ENCODE measurements around the gene SOX5.

SOX5 gene

DNA sequence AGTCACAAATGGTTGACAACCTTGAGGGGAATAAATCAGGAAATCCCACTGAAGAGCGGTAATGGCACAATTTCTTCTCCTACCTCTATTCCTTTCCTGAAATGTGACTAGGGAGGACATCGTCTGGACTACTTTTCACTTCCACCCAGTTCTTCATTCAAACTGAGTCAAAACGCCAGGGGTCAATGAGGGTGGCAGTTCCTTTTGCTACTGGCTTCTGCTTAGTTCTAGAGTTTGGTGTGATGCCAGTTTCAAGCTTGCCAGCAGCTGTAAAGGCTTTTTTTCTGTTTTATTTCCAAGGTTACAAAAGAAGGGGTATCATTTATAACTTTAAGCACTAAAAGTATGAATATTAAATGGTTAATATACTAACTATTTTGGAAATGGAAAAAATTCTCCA, 286.5 kb downstream of the SOX5 start:
- H3K27me3 Mint-ChIP-seq (ENCODE audit: low read depth, poor library complexity), result no peaks in the 10 kb centered on the region
- no peaks in the 10 kb centered on the region for H3K4me1 Mint-ChIP-seq
- no peaks in the 10 kb centered on the region for H3K9me3 Mint-ChIP-seq
- no peaks in the 10 kb centered on the region for H3K36me3 Mint-ChIP-seq (ENCODE audit: low read depth)
- H3K27ac Mint-ChIP-seq, result no peak overlapping the region
- TF ChIP-seq, protein P1, sequence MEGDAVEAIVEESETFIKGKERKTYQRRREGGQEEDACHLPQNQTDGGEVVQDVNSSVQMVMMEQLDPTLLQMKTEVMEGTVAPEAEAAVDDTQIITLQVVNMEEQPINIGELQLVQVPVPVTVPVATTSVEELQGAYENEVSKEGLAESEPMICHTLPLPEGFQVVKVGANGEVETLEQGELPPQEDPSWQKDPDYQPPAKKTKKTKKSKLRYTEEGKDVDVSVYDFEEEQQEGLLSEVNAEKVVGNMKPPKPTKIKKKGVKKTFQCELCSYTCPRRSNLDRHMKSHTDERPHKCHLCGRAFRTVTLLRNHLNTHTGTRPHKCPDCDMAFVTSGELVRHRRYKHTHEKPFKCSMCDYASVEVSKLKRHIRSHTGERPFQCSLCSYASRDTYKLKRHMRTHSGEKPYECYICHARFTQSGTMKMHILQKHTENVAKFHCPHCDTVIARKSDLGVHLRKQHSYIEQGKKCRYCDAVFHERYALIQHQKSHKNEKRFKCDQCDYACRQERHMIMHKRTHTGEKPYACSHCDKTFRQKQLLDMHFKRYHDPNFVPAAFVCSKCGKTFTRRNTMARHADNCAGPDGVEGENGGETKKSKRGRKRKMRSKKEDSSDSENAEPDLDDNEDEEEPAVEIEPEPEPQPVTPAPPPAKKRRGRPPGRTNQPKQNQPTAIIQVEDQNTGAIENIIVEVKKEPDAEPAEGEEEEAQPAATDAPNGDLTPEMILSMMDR (IDR thresholded peaks at IDR 0.05), result no peak
- DNase-seq, result no peak
- no peak overlapping the region for H3K4me3 Mint-ChIP-seq

DNA sequence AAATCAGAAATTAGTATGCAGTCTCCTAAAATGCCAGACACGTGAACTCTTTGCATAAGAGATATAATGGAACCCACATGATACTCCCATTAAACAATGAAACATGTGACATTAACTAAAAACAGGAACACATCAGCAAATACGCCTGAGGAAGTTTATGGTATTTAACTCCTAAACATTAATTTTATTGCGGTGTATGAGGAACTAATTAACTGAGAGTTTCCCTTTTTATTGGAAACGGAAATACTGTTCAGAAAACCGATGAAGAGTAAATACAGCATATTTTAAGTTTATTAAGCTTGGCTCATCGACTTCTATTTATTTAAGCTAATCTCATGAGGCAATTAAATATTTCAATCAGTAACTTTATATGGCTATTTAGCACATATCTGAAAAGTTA, 290.3 kb downstream of the SOX5 start:
- no peak for DNase-seq
- Mint-ChIP-seq H3K27ac (no peak overlapping the region), H3K36me3 (ENCODE audit: low read depth) (no peaks in the 10 kb centered on the region), H3K27me3 (ENCODE audit: low read depth, poor library complexity) (no peaks in the 10 kb centered on the region), H3K9me3 (no peaks in the 10 kb centered on the region), H3K4me3 (no peak overlapping the region), H3K4me1 (no peaks in the 10 kb centered on the region)
- TF ChIP-seq, protein P1 (IDR thresholded peaks at IDR 0.05), result no peak

DNA sequence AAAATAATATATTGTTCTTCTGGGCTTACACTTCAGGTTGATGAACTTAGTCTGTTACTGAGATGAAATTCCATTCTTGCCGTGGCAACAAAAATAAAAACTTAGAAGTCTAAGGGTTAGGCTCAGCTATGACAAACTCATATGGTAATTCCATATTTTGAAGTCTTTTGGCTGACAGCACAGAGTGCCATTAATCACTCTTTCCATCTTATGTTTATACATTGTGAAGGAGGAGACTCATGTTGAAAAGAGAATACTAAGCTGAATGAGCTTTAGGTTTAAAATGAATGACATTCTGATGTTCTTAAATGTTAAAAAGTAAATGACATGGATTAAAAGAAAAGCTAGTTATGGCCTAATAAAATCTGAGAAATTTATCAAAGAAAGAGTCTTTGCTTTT, 291.9 kb downstream of the SOX5 start:
- TF ChIP-seq, protein P1 (IDR thresholded peaks at IDR 0.05), result no peak
- H3K36me3 Mint-ChIP-seq (ENCODE audit: low read depth), result no peaks in the 10 kb centered on the region
- H3K9me3 Mint-ChIP-seq, result no peaks in the 10 kb centered on the region
- DNase-seq, result no peak
- no peaks in the 10 kb centered on the region for H3K27me3 Mint-ChIP-seq (ENCODE audit: low read depth, poor library complexity)
- H3K27ac Mint-ChIP-seq, result no peak overlapping the region
- no peaks in the 10 kb centered on the region for H3K4me1 Mint-ChIP-seq
- no peak overlapping the region for H3K4me3 Mint-ChIP-seq

DNA sequence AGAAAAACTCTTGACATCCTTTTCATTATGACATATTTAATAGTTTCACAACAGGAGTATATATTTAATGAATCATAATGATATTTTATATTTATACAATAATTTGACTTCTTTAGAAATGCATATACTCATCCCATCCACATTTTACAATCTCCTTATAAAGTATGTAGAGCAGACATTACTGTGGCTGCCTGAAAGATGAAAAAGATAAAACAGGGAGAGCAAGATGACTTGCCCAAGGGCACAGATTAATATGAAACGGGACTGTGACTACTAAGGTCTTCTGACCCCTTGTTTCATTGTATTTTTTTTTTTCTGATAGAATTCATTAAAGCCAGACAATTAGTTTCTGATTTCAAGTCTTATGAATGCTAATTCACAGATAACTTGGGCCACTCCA, 293.6 kb downstream of the SOX5 start:
- Mint-ChIP-seq H3K4me3 (no peak overlapping the region), H3K36me3 (ENCODE audit: low read depth) (no peaks in the 10 kb centered on the region), H3K9me3 (no peaks in the 10 kb centered on the region), H3K27me3 (ENCODE audit: low read depth, poor library complexity) (no peaks in the 10 kb centered on the region), H3K4me1 (no peaks in the 10 kb centered on the region), H3K27ac (no peak overlapping the region)
- DNase-seq, result no peak
- TF ChIP-seq, protein P1 (IDR thresholded peaks at IDR 0.05), result no peak

DNA sequence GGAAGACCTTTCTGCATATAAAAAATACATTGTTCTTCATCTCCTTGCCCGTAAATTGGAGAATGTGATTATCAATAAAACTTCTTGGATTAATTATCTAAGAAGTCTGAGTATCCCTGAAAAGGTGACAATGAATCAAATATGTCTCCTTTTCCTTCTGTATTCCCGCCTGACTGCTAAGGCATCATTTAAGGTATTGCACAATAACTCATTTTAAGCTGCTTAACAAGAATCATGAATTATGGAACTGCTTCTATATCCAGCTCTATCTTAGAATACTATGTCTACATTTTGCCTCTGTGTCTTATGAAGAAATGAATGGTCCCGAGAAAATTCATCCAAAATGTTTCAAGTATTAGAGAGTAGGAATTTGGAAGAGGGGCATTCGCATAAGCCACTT, 294.4 kb downstream of the SOX5 start:
- no peaks in the 10 kb centered on the region for H3K4me1 Mint-ChIP-seq
- H3K36me3 Mint-ChIP-seq (ENCODE audit: low read depth), result no peaks in the 10 kb centered on the region
- no peak overlapping the region for H3K4me3 Mint-ChIP-seq
- TF ChIP-seq, protein P1 (IDR thresholded peaks at IDR 0.05), result no peak
- H3K27ac Mint-ChIP-seq, result no peak overlapping the region
- DNase-seq, result no peak
- H3K9me3 Mint-ChIP-seq, result no peaks in the 10 kb centered on the region
- H3K27me3 Mint-ChIP-seq (ENCODE audit: low read depth, poor library complexity), result no peaks in the 10 kb centered on the region

DNA sequence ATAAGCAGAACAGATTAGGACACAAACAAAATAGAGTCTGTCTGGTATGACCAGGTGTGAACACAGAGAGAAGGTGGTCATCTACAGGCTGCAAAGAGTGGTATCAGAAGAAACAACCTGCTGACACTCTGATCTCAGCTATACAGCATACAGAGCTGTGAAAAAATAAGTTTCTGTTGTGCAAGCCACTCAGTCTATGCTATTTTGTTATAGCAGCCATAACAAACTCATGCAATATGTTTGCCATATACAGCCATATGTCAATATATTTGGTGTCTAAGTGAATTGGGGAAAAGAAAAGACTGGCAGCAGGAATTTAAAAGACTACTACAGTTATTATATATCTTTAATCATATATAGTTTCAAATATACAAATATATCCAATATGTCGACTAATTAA, 300.9 kb downstream of the SOX5 start:
- TF ChIP-seq, protein P1 (IDR thresholded peaks at IDR 0.05), result no peak
- no peak overlapping the region for H3K27ac Mint-ChIP-seq
- no peak overlapping the region for H3K4me3 Mint-ChIP-seq
- peaks cover 10% of the 10 kb centered on the region for H3K9me3 Mint-ChIP-seq
- no peak for DNase-seq
- peaks cover 14% of the 10 kb centered on the region for H3K36me3 Mint-ChIP-seq (ENCODE audit: low read depth)
- peaks cover 2% of the 10 kb centered on the region for H3K27me3 Mint-ChIP-seq (ENCODE audit: low read depth, poor library complexity)
- H3K4me1 Mint-ChIP-seq, result no peaks in the 10 kb centered on the region

Data from nephron progenitor cell (in vitro differentiated cells).